Measurements from ENCODE around the gene IL36A. TPM values are rescaled to one million over a fixed set of nuclear protein-coding genes. Genes with fewer than 3 reads are reported as not detected.

The IL36A gene
- total RNA-seq, 4 donors from 2014 or later: not detected

DNA sequence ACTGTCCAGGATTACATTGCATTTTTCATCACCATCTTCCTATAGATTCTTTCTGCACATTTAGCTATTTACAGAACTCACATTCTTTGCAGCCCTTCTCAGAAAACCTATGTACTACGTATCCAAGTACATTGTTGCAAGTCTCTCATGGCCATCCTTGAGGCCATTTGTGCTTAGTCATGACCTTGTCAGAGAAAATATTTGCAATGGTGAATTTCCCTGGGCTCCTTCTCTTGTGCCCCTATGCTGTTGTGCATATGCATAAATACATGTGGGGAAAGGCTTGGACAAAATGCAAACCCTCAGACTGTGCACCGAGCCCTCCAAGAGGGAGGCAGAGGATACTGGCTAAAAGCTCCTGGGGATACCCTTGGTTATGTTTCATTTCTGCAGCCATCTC lies 19.5 kb downstream of the IL36A start:
- ATAC-seq: no peak
- Histone ChIP-seq H3K27me3 (no peaks in the 10 kb centered on the region), H3K36me3 (no peaks in the 10 kb centered on the region), H3K27ac (no peak overlapping the region), H3K9me3 (no peaks in the 10 kb centered on the region), H3K4me1 (no peaks in the 10 kb centered on the region), H3K4me3 (no peak overlapping the region)
- in situ Hi-C loops (cut with MboI; ENCODE audit: low sequenced_read_pairs in 4 of 4): no loop called here
- TF ChIP-seq, protein P1, sequence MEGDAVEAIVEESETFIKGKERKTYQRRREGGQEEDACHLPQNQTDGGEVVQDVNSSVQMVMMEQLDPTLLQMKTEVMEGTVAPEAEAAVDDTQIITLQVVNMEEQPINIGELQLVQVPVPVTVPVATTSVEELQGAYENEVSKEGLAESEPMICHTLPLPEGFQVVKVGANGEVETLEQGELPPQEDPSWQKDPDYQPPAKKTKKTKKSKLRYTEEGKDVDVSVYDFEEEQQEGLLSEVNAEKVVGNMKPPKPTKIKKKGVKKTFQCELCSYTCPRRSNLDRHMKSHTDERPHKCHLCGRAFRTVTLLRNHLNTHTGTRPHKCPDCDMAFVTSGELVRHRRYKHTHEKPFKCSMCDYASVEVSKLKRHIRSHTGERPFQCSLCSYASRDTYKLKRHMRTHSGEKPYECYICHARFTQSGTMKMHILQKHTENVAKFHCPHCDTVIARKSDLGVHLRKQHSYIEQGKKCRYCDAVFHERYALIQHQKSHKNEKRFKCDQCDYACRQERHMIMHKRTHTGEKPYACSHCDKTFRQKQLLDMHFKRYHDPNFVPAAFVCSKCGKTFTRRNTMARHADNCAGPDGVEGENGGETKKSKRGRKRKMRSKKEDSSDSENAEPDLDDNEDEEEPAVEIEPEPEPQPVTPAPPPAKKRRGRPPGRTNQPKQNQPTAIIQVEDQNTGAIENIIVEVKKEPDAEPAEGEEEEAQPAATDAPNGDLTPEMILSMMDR (IDR thresholded peaks at IDR 0.05 in 4 of 5, conservative IDR thresholded peaks at IDR 0.05 in 1 of 5): no peak
- TF ChIP-seq POLR2A (IDR thresholded peaks at IDR 0.05): no peak
- intact Hi-C loops (cut with DNase I; ENCODE audit: low total_unique reads): no loop called here
- DNase-seq: no peak

DNA sequence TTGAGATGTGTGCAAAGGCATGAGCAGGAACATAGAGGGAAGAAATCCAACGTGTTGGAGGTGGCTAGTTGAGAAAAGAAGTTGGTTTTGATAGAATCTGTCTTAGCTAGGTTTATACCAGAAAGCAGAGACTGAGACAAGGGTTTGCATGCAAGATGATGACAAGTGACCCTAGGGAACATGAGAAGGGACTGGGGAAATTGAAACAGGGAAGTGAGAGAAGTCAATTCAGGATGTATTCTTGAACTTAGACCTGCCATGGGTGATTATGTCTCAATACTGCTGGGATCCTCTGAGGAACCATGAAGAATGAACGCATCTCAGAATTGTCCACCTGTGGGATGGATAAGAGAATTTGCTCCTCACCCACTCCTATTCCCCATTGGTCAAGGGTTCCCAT lies 20.5 kb downstream of the IL36A start:
- Histone ChIP-seq H3K36me3 (no peaks in the 10 kb centered on the region), H3K9me3 (no peaks in the 10 kb centered on the region), H3K27ac (no peak overlapping the region), H3K27me3 (no peaks in the 10 kb centered on the region), H3K4me3 (no peak overlapping the region), H3K4me1 (no peaks in the 10 kb centered on the region)
- TF ChIP-seq, protein P1 (IDR thresholded peaks at IDR 0.05 in 4 of 5, conservative IDR thresholded peaks at IDR 0.05 in 1 of 5): no peak
- TF ChIP-seq POLR2A (IDR thresholded peaks at IDR 0.05): no peak
- intact Hi-C loops (cut with DNase I; ENCODE audit: low total_unique reads) (no loop called here), in situ Hi-C loops (cut with MboI; ENCODE audit: low sequenced_read_pairs in 4 of 4) (no loop called here)
- DNase-seq (no peak), ATAC-seq (no peak)

DNA sequence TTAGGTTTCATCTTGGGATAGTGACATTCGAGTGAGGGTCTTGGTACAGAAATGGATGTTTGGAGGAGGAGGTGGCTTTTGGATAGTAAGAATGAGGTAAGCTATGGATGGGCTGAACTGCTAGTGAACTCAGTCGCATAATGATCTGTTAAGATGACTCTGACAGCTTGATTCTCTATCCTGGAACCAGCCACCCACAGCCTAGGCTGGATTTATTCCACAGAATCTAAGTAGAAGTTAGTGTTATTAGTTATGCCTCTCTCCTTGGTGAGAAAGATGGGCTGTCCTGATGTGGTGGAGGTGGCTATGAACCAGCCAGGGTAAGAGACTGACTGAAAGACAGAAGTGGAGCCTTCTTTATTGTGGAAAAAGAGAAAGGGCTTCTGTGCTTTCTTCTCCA lies 22.4 kb downstream of the IL36A start:
- no peak for TF ChIP-seq POLR2A (IDR thresholded peaks at IDR 0.05)
- TF ChIP-seq, protein P1 (IDR thresholded peaks at IDR 0.05 in 4 of 5, conservative IDR thresholded peaks at IDR 0.05 in 1 of 5): no peak
- Histone ChIP-seq H3K27me3 (no peaks in the 10 kb centered on the region), H3K4me3 (no peak overlapping the region), H3K9me3 (no peaks in the 10 kb centered on the region), H3K4me1 (no peaks in the 10 kb centered on the region), H3K27ac (no peak overlapping the region), H3K36me3 (no peaks in the 10 kb centered on the region)
- intact Hi-C loops (cut with DNase I; ENCODE audit: low total_unique reads) (no loop called here), in situ Hi-C loops (cut with MboI; ENCODE audit: low sequenced_read_pairs in 4 of 4) (no loop called here)
- DNase-seq (no peak), ATAC-seq (no peak)

GRCh38 chr2:113028112-113028511 lies 22.9 kb downstream of the IL36A start:
- H3K9me3 ChIP-seq: no peaks in the 10 kb centered on the region
- H3K27ac ChIP-seq: no peak overlapping the region
- no peak for DNase-seq
- TF ChIP-seq POLR2A (IDR thresholded peaks at IDR 0.05): no peak
- TF ChIP-seq, protein P1 (IDR thresholded peaks at IDR 0.05 in 4 of 5, conservative IDR thresholded peaks at IDR 0.05 in 1 of 5): no peak
- no peak overlapping the region for H3K4me3 ChIP-seq
- H3K4me1 ChIP-seq: no peaks in the 10 kb centered on the region
- intact Hi-C loops (cut with DNase I; ENCODE audit: low total_unique reads) (no loop called here), in situ Hi-C loops (cut with MboI; ENCODE audit: low sequenced_read_pairs in 4 of 4) (no loop called here)
- H3K27me3 ChIP-seq: no peaks in the 10 kb centered on the region
- H3K36me3 ChIP-seq: no peaks in the 10 kb centered on the region
- no peak for ATAC-seq

- intact Hi-C loops (cut with DNase I; ENCODE audit: low total_unique reads) (no loop called here), in situ Hi-C loops (cut with MboI; ENCODE audit: low sequenced_read_pairs in 4 of 4) (no loop called here)
- ATAC-seq: no peak
- no peaks in the 10 kb centered on the region for H3K9me3 ChIP-seq
- no peak for DNase-seq
- no peak overlapping the region for H3K27ac ChIP-seq
- H3K4me1 ChIP-seq: no peaks in the 10 kb centered on the region
- no peak overlapping the region for H3K4me3 ChIP-seq
- no peak for TF ChIP-seq POLR2A (IDR thresholded peaks at IDR 0.05)
- TF ChIP-seq, protein P1 (IDR thresholded peaks at IDR 0.05 in 4 of 5, conservative IDR thresholded peaks at IDR 0.05 in 1 of 5): no peak
- H3K27me3 ChIP-seq: no peaks in the 10 kb centered on the region
- no peaks in the 10 kb centered on the region for H3K36me3 ChIP-seq
These were observed 27.5 kb downstream of the IL36A start for GRCh38 chr2:113032737-113033136.

Data from gastrocnemius medialis (tissue), 4 donors.